ENCODE results near the gene SCYL3.
A peak's percentile ranks its signal among the peaks of the same experiment; 100 is the strongest.
"Not testable (repeated sequence)": the region's sequence is repeated elsewhere in the genome, so short reads cannot be mapped to it uniquely, and the experiment has no call there.

SCYL3 gene

DNA sequence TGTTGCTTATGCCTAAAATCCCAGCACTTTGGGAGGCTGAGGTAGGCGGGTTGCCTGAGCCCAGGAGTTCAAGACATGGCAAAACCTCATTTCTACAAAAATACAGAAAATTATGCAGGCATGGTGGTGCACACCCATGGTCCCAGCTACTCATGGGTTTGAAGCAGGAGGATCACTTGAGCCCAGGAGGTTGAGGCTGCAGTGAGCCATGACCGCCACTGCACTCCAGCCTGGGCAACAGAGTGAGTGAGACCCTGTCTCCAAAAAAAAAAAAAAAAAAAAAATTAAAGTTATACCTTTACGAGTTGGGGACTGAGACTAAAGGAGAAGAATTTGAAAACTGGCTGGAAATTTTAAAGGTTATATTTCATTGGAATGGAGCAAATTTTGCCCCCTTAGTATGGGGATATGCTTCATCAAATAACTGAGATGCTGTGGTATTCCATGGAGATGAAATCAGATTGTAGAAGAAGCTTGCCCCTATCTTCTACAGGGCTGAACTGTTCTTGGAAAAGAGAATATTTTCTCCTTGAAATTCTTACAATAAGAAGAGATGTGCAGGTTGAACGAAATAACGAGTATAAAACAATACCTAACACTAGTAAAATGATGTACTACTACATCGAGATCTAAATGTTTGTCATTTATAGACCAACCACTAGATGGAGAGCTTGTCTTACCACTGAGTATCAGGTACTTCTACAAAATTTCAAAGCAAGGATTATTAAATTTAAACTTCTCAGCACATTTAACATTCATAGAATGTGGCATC, 34.9 kb upstream of the SCYL3 start:
- DNase-seq (ENCODE audit: low read depth) = peak; percentile 38
- TF ChIP-seq, protein P1, sequence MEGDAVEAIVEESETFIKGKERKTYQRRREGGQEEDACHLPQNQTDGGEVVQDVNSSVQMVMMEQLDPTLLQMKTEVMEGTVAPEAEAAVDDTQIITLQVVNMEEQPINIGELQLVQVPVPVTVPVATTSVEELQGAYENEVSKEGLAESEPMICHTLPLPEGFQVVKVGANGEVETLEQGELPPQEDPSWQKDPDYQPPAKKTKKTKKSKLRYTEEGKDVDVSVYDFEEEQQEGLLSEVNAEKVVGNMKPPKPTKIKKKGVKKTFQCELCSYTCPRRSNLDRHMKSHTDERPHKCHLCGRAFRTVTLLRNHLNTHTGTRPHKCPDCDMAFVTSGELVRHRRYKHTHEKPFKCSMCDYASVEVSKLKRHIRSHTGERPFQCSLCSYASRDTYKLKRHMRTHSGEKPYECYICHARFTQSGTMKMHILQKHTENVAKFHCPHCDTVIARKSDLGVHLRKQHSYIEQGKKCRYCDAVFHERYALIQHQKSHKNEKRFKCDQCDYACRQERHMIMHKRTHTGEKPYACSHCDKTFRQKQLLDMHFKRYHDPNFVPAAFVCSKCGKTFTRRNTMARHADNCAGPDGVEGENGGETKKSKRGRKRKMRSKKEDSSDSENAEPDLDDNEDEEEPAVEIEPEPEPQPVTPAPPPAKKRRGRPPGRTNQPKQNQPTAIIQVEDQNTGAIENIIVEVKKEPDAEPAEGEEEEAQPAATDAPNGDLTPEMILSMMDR (IDR thresholded peaks at IDR 0.05; ENCODE audit: control insufficient read depth, extremely low read depth, insufficient read depth) = peak; percentile 63
- H3K4me3 ChIP-seq (ENCODE audit: low read depth, low read length) = no peak overlapping the region

GRCh38 chr1:169925505-169926482, 32.1 kb upstream of the SCYL3 start:
- H3K4me3 ChIP-seq (ENCODE audit: low read depth, low read length) = no peak overlapping the region
- TF ChIP-seq, protein P1 (IDR thresholded peaks at IDR 0.05; ENCODE audit: control insufficient read depth, extremely low read depth, insufficient read depth) = no peak

GRCh38 chr1:169924829-169925228, 31.1 kb upstream of the SCYL3 start:
- no peak overlapping the region for H3K4me3 ChIP-seq (ENCODE audit: low read depth, low read length)
- DNase-seq (ENCODE audit: low read depth) = no peak
- TF ChIP-seq, protein P1 (IDR thresholded peaks at IDR 0.05; ENCODE audit: control insufficient read depth, extremely low read depth, insufficient read depth) = no peak

More at GRCh38 chr1:169925505-169926482, 32.1 kb upstream of the SCYL3 start:
- no peak for DNase-seq (ENCODE audit: low read depth)

- TF ChIP-seq, protein P1 (IDR thresholded peaks at IDR 0.05; ENCODE audit: control insufficient read depth, extremely low read depth, insufficient read depth) = no peak
- DNase-seq (ENCODE audit: low read depth) = no peak
- H3K4me3 ChIP-seq (ENCODE audit: low read depth, low read length) = no peak overlapping the region
Measured at GRCh38 chr1:169924063-169924462, 30.4 kb upstream of the SCYL3 start.

DNA sequence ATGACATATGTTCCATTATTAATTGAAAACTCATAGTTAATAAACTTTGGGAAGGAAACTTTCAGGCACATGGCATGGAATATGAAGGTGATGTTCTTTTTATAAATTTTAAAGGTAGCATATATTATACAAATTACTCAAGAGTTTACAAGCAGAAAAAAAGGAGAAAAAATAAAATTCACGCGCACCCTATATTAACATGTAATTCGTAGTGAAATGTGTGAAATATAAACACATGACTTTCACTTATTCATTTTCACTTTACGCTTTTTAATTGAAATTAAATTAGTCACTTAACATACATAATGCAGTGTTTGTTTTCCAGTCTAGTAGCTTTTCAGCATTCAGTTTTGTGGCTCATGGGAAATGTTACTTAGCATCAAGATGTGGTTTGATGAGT, 27.4 kb upstream of the SCYL3 start:
- H3K4me3 ChIP-seq (ENCODE audit: low read depth, low read length) = no peak overlapping the region
- TF ChIP-seq, protein P1 (IDR thresholded peaks at IDR 0.05; ENCODE audit: control insufficient read depth, extremely low read depth, insufficient read depth) = no peak
- no peak for DNase-seq (ENCODE audit: low read depth)

- no peak overlapping the region for H3K4me3 ChIP-seq (ENCODE audit: low read depth, low read length)
- DNase-seq (ENCODE audit: low read depth) = no peak
- TF ChIP-seq, protein P1 (IDR thresholded peaks at IDR 0.05; ENCODE audit: control insufficient read depth, extremely low read depth, insufficient read depth) = no peak
Measured at GRCh38 chr1:169918927-169919326, 25.2 kb upstream of the SCYL3 start.

DNA sequence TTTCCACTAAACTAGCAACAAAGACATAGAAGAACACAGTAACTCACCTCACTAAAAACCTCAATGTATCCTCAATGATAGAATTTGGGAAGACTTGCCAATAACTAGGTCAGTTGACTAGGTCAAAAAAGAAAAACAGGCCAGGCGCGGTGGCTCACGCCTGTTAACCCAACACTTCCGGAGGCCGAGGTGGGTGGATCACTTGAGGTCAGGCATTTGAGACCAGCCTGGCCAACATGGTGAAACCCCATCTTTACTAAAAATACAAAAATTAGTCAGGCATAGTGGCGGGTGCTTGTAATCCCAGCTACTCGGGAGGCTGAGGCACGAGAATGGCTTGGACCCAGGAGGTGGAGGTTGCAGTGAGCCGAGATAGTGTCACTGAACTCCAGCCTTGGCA, 24.5 kb upstream of the SCYL3 start:
- H3K4me3 ChIP-seq (ENCODE audit: low read depth, low read length); DNase-seq (ENCODE audit: low read depth): not testable (repeated sequence)

Data from LNCaP clone FGC (cell line).